K562 (cell line): ENCODE measurements around the gene EEF2. TPM values are rescaled to one million over a fixed set of nuclear protein-coding genes. Genes with fewer than 3 reads are reported as not detected.

ENCODE experiments used
- ATAC-seq: fragments of 200-7000 bp; cut with Tn5 transposase; 3 replicates; pipeline ENCODE4 v1.9.1; 2020; ENCODE audit warnings: moderate library complexity
- BruUV-seq: library from RNA; stranded (reverse); fragments of 400-500 nt; replicated peaks from 2 replicates; lab custom pipeline; 2021; lab: Mats Ljungman, UMichigan
- CTCF ChIA-PET: fragments of 300-600 bp; formaldehyde crosslinking; extraction: SDS; loops from one replicate; lab custom pipeline; 2021; ENCODE audit warnings: low intra/inter-chr PET ratio; lab: Yijun Ruan, JAX
- POLR2A ChIA-PET: fragments of 300-600, 350-650 bp; sonication (Branson Sonifier 250); formaldehyde crosslinking; extraction: SDS; loops from one replicate; lab custom pipeline; 2021; ENCODE audit warnings: antibody characterized with exemption, inconsistent platforms; lab: Yijun Ruan, JAX
- DNase-seq, 4 experiments: peaks; one replicate each; pipeline versions ENCODE4 v3.0.0 to v3.0.0-alpha.2; 2011 to 2018; ENCODE audit warnings: low spot score in 3 of 4, mixed read lengths in 3 of 4; ENCODE audit errors: extremely low read depth in 1 of 4
- FAIRE-seq: peaks from 2 replicates; lab custom pipeline; 2011; peaks lifted over from hg19 to GRCh38; lab: Jason Lieb, UNC
- H2AFZ ChIP-seq: 2 replicates; pipeline ENCODE4 v1.6.0; 2011; ENCODE audit warnings: low read depth, low read length, control low read depth, inconsistent platforms
- H3K27ac ChIP-seq: fragments of 200-600 bp; 3 replicates; pipeline ENCODE4 v1.8.0; 2011; ENCODE audit warnings: low read depth, mild to moderate bottlenecking, control low read depth, inconsistent platforms, low read length, moderate library complexity, mixed read lengths; ENCODE audit errors: extremely low read depth
- H3K27me3 ChIP-seq, 2 experiments: fragments of 300-600 bp in 1 of 2; 2 replicates in 1 of 2; 3 replicates in 1 of 2; pipeline versions ENCODE4 v1.6.0 to v1.8.0; 2011; ENCODE audit warnings: inconsistent platforms in 2 of 2, low read length in 2 of 2, mild to moderate bottlenecking in 1 of 2, mixed read lengths in 1 of 2, moderate library complexity in 1 of 2; ENCODE audit not compliant: control insufficient read depth in 2 of 2, insufficient read depth in 2 of 2
- H3K36me3 ChIP-seq: fragments of 300-600 bp; 3 replicates; pipeline ENCODE4 v1.8.0; 2011; ENCODE audit warnings: mild to moderate bottlenecking, low read length, inconsistent platforms; ENCODE audit not compliant: control insufficient read depth, insufficient read depth
- H3K4me1 ChIP-seq, 2 experiments: fragments of 200-600 bp in 1 of 2; replicated peaks in 1 of 2; 2 replicates in 1 of 2; 3 replicates in 1 of 2; pipeline versions ENCODE4 v1.5.1 to v1.8.0; 2011; ENCODE audit warnings: inconsistent platforms in 2 of 2, low read length in 2 of 2, mild to moderate bottlenecking in 1 of 2, mixed read lengths in 1 of 2, moderate library complexity in 1 of 2; ENCODE audit not compliant: control insufficient read depth in 2 of 2, insufficient read depth in 2 of 2
- H3K4me2 ChIP-seq: 2 replicates; pipeline ENCODE4 v1.6.1; 2011; ENCODE audit warnings: low read length, control low read depth, inconsistent platforms, mixed read lengths; ENCODE audit not compliant: insufficient read depth
- H3K4me3 ChIP-seq: fragments of 200-600 bp; sonication (generic), shearing (Covaris generic); 2 replicates; pipeline ENCODE4 v1.5.1; 2016; ENCODE audit warnings: control low read depth, inconsistent platforms
- H3K79me2 ChIP-seq: fragments of 200-600 bp; 3 replicates; pipeline ENCODE4 v1.8.0; 2011; ENCODE audit warnings: low read length, inconsistent platforms; ENCODE audit not compliant: control insufficient read depth, insufficient read depth
- H3K9ac ChIP-seq, 2 experiments: 2 replicates each; pipeline versions ENCODE4 v1.6.0 to v1.6.1; 2011; ENCODE audit warnings: low read depth in 2 of 2, low read length in 2 of 2, control low read depth in 1 of 2, inconsistent platforms in 1 of 2, mild to moderate bottlenecking in 1 of 2, mixed read lengths in 1 of 2; ENCODE audit not compliant: insufficient read depth in 1 of 2
- H3K9me1 ChIP-seq: one replicate; pipeline ENCODE4 v1.6.0; 2011; ENCODE audit warnings: inconsistent platforms, mild to moderate bottlenecking, low read length, moderate library complexity; ENCODE audit not compliant: control insufficient read depth, insufficient read depth
- H3K9me3 ChIP-seq: replicated peaks from 2 replicates; pipeline ENCODE4 v1.5.1; 2011; ENCODE audit warnings: low read depth, low read length, inconsistent platforms; ENCODE audit not compliant: control insufficient read depth, insufficient read depth
- H4K20me1 ChIP-seq: replicated peaks from 2 replicates; pipeline ENCODE4 v1.6.1; 2011; ENCODE audit warnings: low read length, inconsistent platforms, mixed read lengths; ENCODE audit not compliant: control insufficient read depth, insufficient read depth
- CBX1 ChIP-seq: sonication (generic); IDR thresholded peaks from 2 replicates; pipeline ENCODE4 v1.6.1; 2016; ENCODE audit warnings: antibody characterized with exemption, low read depth, mild to moderate bottlenecking
- CCNT2 ChIP-seq: IDR thresholded peaks from 2 replicates; pipeline ENCODE4 v1.6.1; 2011; ENCODE audit warnings: borderline replicate concordance, low read depth, mild to moderate bottlenecking, moderate library complexity, mixed read lengths, low read length; ENCODE audit not compliant: insufficient read length; ENCODE audit errors: extremely low read depth
- E2F3 ChIP-seq: fragments of 250-450 bp; sonication (Bioruptor Pico); IDR thresholded peaks from 2 replicates; pipeline ENCODE4 v1.4.0; 2020; ENCODE audit warnings: mild to moderate bottlenecking
- E2F4 ChIP-seq: sonication (generic); formaldehyde crosslinking; IDR thresholded peaks from 2 replicates; pipeline ENCODE4 v1.8.0; 2022; ENCODE audit warnings: mild to moderate bottlenecking, low read depth, missing genetic modification reagents
- SIX5 ChIP-seq, 2 experiments: IDR thresholded peaks; 2 replicates each; pipeline ENCODE4 v1.6.1; 2011; ENCODE audit warnings: low read length in 2 of 2, borderline replicate concordance in 1 of 2, low read depth in 1 of 2, mild to moderate bottlenecking in 1 of 2, moderate library complexity in 1 of 2; ENCODE audit not compliant: insufficient read depth in 1 of 2
- TSHZ1 ChIP-seq: fragments of 250-450 bp; sonication (Bioruptor Pico); IDR thresholded peaks from 2 replicates; pipeline ENCODE4 v1.4.0; 2020; ENCODE audit warnings: mild to moderate bottlenecking, moderate library complexity
- ZBTB11 ChIP-seq, 3 experiments: fragments of 200-800 bp in 1 of 3; fragments of 250-450 bp in 1 of 3; fragments of 450-650 bp in 1 of 3; sonication (Bioruptor Pico) in 1 of 3; sonication (Bioruptor generic) in 1 of 3; formaldehyde crosslinking in 1 of 3; IDR thresholded peaks; 2 replicates each; pipeline versions ENCODE4 v1.6.1 to v1.8.0; 2016 to 2022; ENCODE audit warnings: mild to moderate bottlenecking in 2 of 3, missing genetic modification characterization in 2 of 3, missing compliant biosample characterization in 1 of 3, moderate library complexity in 1 of 3
- WGBS: fragments of 100-300 bp; shearing (Covaris generic); methylation state at CpG from one replicate; pipeline ENCODE4 v1.1.6; 2016; ENCODE audit warnings: low coverage, mixed read lengths; ENCODE audit not compliant: insufficient coverage; ENCODE audit errors: missing lambda C conversion rate; 5-methylcytosine and 5-hydroxymethylcytosine counted together
- in situ Hi-C: fragments of 300-500 bp; cut with MboI; formaldehyde crosslinking; loops from 4 replicates; pipeline ENCODE4 v1.15.0; 2018; ENCODE audit warnings: inconsistent platforms, mixed read lengths
- intact Hi-C: fragments of 100-400 bp; cut with micrococcal nuclease; formaldehyde crosslinking; loops from 2 replicates; pipeline ENCODE4 v1.14.2; 2022
- polyA plus RNA-seq, 8 experiments: library from polyadenylated mRNA; depleted of rRNA in 4 of 8; stranded (reverse) in 5 of 8; unstranded in 3 of 8; fragments of >200 nt; fragmentation: Nextera tagmentation in 2 of 8; fragmentation: Illumina TruSeq in 1 of 8; extraction: Ambion mirVana in 2 of 8; extraction: Trizol in 1 of 8; gene quantifications; 2 replicates each; pipeline versions ENCODE4 v1.2.1 to v1.2.3, GENCODE V29; 2011 to 2014; ENCODE audit warnings: inconsistent platforms in 1 of 8, missing spikeins in 1 of 8
- total RNA-seq, 7 experiments: library from RNA; depleted of rRNA in 6 of 7; stranded (reverse); fragments of >200 nt in 6 of 7; fragmentation: Illumina TruSeq in 2 of 7; extraction: Trizol in 2 of 7; gene quantifications; 2 replicates each; pipeline versions ENCODE4 v1.2.1 to v1.2.3, GENCODE V29; 2011 to 2021; ENCODE audit warnings: low replicate concordance in 1 of 7

The EEF2 gene
- total and polyA plus RNA-seq, 9 of the 15 experiments (the other 6 are each of a cell fraction or from before 2014, with no cell fraction given) = 372 to 3,003 (median 1,453) TPM

DNA sequence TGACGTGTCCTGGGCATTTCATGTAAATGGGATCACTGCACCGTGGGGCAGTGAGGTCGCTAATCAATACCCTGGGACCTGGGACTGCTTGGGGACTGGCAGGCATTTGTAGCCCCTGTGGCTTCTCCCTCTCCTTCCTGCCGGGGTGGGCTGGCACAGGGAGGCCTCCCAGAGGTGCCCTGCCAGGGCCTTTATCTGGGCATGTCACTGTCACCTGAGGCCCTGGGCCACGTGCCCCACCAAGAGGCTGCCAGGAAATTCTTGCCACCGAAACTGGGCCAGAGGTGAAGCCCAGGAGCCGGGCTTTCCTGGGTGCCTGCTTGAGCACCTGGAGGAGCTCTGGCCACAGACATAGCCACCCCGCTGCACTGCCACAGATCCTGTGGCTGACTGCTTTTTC lies 54.2 kb downstream of the EEF2 start:
- ATAC-seq (no peak), FAIRE-seq (no peak), DNase-seq (no peak)
- H4K20me1 ChIP-seq = no peaks in the 10 kb centered on the region
- ChIA-PET CTCF (no interaction called here), POLR2A (no interaction called here)
- in situ Hi-C loops (no loop called here), intact Hi-C loops (no loop called here)
- peak overlapping the region in 1 of 2 experiments; percentile 45; a peak in 2 of 4 replicates for H3K9ac ChIP-seq
- no TSS peak for BruUV-seq
- H3K4me2 ChIP-seq = no peak overlapping the region
- H3K9me3 ChIP-seq = no peaks in the 10 kb centered on the region
- WGBS = 12% methylated on average over 8 of the region's 8 CpGs
- no peak overlapping the region for H3K4me3 ChIP-seq
- H3K9me1 ChIP-seq = no peaks in the 10 kb centered on the region
- H2AFZ ChIP-seq = no peak overlapping the region
- H3K79me2 ChIP-seq = no peaks in the 10 kb centered on the region
- no peak overlapping the region for H3K27ac ChIP-seq
- no peak for TF ChIP-seq CCNT2
- TF ChIP-seq E2F4 = no peak
- TF ChIP-seq SIX5 (IDR thresholded peaks at IDR 0.05; ENCODE audit: borderline replicate concordance in 1 of 2, insufficient read depth in 1 of 2, low read depth in 1 of 2, low read length in 2 of 2) = no peak
- TF ChIP-seq CBX1 = no peak
- no peak for TF ChIP-seq ZBTB11 (CRISPR knock-in tag; IDR thresholded peaks at IDR 0.05)
- no peak for TF ChIP-seq TSHZ1 (CRISPR knock-in tag)
- no peak for TF ChIP-seq E2F3 (CRISPR knock-in tag)
- H3K4me1 ChIP-seq = peaks cover 0 to 21% of the 10 kb centered on the region in 2 experiments; a peak in 2 of 5 replicates
- H3K36me3 ChIP-seq = no peaks in the 10 kb centered on the region
- peaks cover 18 to 41% of the 10 kb centered on the region in 2 experiments; a peak in 3 of 5 replicates for H3K27me3 ChIP-seq
